ENCODE data around the gene MYBPC1. TPM values are rescaled to one million over a fixed set of nuclear protein-coding genes. Genes with fewer than 3 reads are reported as not detected.

Gene MYBPC1
- total RNA-seq, 2 donors from 2014 or later, result 0.89 to 4.2 TPM

DNA sequence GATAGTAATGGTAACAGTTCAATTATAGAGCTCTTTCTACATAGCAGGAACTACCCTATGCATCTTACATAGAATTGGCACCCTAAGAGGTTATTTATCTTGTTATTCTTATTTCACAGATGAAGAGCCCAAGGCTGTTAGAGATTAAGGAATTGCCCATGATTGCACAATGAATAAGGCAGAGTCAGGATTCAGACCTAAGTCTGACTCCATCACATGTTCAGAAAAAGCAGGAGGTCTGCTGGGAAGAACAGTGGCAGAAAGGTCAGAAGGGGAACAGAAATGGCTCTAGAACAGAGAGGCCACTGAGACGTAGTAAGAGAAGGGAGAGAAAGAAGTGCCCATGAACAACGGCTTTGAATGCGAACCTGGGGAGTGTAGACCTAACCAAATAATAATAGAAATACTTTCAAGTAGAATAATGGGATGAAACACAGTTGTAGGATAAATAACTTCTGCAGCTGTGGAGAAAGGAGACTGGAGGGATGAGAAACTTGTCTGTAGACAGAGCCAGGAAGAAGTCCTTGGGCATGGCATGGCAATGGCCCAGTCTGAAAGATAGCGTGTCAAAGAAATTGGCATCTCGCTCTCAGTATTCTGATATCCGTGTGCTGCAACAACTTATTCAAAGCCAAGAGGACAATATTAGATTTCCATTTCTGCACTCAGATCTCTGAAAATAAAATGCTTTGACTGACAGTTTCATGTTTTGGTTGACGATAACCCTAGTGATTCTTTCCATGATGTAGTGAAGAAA is 17.6 kb downstream of the MYBPC1 start:
- Histone ChIP-seq H3K9ac (ENCODE audit: low read depth in 2 of 2, low read length in 2 of 2) (no peak overlapping the region), H3K4me1 (peaks cover 4% of the 10 kb centered on the region), H3K27ac (no peak overlapping the region), H3K4me3 (no peak overlapping the region), H3K27me3 (no peaks in the 10 kb centered on the region), H3K36me3 (no peaks in the 10 kb centered on the region), H3K9me3 (no peaks in the 10 kb centered on the region)
- no peak for DNase-seq
- intact Hi-C loops (cut with DNase I), result no loop called here
- TF ChIP-seq, protein P1, sequence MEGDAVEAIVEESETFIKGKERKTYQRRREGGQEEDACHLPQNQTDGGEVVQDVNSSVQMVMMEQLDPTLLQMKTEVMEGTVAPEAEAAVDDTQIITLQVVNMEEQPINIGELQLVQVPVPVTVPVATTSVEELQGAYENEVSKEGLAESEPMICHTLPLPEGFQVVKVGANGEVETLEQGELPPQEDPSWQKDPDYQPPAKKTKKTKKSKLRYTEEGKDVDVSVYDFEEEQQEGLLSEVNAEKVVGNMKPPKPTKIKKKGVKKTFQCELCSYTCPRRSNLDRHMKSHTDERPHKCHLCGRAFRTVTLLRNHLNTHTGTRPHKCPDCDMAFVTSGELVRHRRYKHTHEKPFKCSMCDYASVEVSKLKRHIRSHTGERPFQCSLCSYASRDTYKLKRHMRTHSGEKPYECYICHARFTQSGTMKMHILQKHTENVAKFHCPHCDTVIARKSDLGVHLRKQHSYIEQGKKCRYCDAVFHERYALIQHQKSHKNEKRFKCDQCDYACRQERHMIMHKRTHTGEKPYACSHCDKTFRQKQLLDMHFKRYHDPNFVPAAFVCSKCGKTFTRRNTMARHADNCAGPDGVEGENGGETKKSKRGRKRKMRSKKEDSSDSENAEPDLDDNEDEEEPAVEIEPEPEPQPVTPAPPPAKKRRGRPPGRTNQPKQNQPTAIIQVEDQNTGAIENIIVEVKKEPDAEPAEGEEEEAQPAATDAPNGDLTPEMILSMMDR (IDR thresholded peaks at IDR 0.05), result no peak

DNA sequence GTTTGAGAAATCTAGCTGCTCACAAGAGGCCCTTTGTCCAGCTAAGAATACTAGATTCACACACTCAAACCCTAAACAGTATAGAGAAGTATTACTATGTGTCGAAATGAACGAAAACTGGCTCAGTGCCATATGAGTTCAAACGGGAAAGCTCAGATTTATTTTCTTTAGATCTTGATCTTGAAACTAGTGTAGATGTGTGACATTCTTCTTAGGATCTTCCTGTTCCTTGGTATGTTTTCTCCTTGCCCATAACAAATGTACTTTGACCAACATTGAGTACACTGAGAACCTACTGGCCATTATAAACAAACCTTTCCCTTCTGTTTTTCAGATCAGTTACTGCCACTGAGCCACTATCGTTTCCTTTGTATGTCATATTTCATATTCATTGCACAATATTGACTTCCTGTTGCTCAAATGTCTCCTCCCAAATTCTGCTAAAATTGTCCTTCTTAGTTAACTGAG is 21.3 kb downstream of the MYBPC1 start:
- TF ChIP-seq, protein P1 (IDR thresholded peaks at IDR 0.05), result no peak
- peak; percentile 49 for DNase-seq
- Histone ChIP-seq H3K4me3 (no peak overlapping the region), H3K27ac (peak overlapping the region; percentile 84), H3K9ac (ENCODE audit: low read depth in 2 of 2, low read length in 2 of 2) (peak overlapping the region in 1 of 2 donors; percentile 56), H3K36me3 (no peaks in the 10 kb centered on the region), H3K4me1 (peaks cover 7% of the 10 kb centered on the region), H3K27me3 (no peaks in the 10 kb centered on the region), H3K9me3 (no peaks in the 10 kb centered on the region)
- intact Hi-C loops (cut with DNase I), result no loop called here

DNA sequence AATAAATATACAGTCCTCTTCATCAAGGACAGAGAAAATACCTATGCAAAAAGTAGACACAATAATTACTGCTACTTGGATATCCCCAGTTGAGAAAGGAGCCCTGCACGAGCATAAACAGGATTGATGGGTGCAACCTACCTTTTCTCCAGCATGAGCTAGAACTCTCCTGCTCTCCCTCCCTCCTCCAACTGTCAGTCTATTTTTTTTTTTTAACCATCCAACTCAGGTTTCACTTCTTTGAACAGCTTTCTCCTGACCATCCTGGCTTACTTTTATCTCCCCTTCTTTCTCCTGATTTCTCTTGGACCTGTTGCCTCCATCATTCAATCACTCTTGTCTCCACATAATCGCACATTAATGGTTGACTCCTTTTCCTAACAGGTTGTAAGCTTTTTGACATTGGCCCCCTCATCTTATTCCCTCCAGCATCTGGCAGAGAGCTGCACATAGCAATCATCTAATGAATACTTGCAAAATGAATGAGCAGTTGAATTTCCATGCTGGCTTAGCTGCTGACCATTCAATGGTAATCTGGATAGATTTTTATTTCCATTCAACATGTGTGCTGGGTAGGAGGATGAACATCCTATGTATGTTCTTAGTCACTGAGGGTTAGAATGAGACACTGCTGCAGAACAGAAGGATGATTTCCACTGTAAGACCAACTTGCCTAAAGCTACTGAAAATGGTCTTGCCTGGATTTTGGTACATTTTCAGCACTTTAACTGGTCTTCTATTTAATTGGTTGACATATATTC is 24.4 kb downstream of the MYBPC1 start:
- Histone ChIP-seq H3K4me1 (peaks cover 7% of the 10 kb centered on the region), H3K27me3 (no peaks in the 10 kb centered on the region), H3K4me3 (no peak overlapping the region), H3K36me3 (no peaks in the 10 kb centered on the region), H3K9ac (ENCODE audit: low read depth in 2 of 2, low read length in 2 of 2) (no peak overlapping the region), H3K27ac (peak overlapping the region; percentile 64), H3K9me3 (no peaks in the 10 kb centered on the region)
- intact Hi-C loops (cut with DNase I), result no loop called here
- DNase-seq, result no peak
- TF ChIP-seq, protein P1 (IDR thresholded peaks at IDR 0.05), result no peak

DNA sequence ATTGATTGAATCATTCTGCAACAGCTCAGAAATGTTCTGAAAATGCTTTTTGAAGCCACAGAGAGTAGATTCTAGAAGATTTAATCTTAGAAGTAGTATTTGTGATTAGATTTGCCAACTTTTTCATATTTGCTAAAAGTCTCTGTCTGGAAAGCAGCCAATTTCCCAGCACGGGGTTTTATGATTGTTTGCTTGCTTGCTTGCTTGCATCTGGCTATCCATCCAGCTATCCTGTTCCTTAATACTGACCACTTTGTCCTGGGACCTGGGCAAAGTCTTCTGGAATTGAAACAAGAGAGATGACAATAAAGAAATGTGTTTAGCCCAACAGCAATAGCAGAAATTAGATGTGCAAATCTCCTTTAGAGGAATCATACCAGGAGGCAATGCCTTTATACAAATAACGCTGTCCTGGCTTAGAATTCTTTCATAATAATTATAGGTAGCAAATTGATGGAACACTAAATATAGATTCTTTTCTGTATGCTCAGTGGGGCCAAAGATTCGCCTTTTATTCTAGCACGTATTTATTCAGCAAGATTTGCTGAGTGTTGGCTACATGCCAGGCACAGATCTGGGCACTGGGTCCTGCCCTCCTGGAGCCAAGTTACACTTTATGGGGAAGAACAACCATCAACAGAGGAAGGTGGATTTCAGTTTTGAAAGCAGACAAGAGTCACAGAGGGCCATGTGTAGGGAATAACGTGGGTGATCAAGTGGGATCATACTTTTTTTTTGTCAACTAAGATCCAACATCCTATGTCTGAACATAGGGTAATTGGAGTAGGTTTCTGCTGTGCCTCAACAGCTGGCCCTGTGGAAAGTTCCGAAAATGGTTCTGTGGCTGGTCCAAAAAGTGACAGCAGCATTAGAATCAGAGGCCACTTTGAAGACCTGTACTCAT is 25.3 kb downstream of the MYBPC1 start:
- Histone ChIP-seq H3K4me1 (peaks cover 7% of the 10 kb centered on the region), H3K27ac (peak overlapping the region; percentile 64), H3K4me3 (no peak overlapping the region), H3K9ac (ENCODE audit: low read depth in 2 of 2, low read length in 2 of 2) (peak overlapping the region in 1 of 2 donors; percentile 22), H3K36me3 (no peaks in the 10 kb centered on the region), H3K27me3 (no peaks in the 10 kb centered on the region), H3K9me3 (no peaks in the 10 kb centered on the region)
- intact Hi-C loops (cut with DNase I), result no loop called here
- DNase-seq, result peak; percentile 66
- TF ChIP-seq, protein P1 (IDR thresholded peaks at IDR 0.05), result no peak

DNA sequence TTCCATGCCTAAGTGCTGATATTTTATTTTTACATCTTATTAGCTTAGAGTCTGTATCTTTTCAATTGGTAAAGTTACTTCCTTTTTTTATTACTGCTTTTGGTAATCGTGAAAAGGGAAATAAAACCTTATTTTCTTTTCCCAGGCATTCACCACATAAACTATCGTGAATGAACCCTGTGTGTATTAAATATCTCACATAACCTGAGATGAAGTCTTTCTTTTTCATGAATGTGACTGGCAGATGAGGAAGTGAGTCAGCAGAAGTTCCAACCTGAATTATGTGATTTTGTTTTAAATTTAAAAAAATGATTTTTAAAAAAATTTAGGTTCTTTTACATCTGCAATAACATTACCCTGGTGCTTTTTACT is 26.0 kb downstream of the MYBPC1 start:
- H3K4me1 ChIP-seq, result peaks cover 7% of the 10 kb centered on the region
- H3K27me3 ChIP-seq, result no peaks in the 10 kb centered on the region
- no peak overlapping the region for H3K4me3 ChIP-seq
- H3K36me3 ChIP-seq, result no peaks in the 10 kb centered on the region
- no peaks in the 10 kb centered on the region for H3K9me3 ChIP-seq
- DNase-seq, result no peak
- H3K27ac ChIP-seq, result peak overlapping the region; percentile 64
- intact Hi-C loops (cut with DNase I), result no loop called here
- no peak overlapping the region for H3K9ac ChIP-seq (ENCODE audit: low read depth in 2 of 2, low read length in 2 of 2)
- TF ChIP-seq, protein P1 (IDR thresholded peaks at IDR 0.05), result no peak

Data from colonic mucosa (tissue), 4 donors.